Liver (tissue), 9 donors: ENCODE results near the gene ADCY2. TPM values are rescaled to one million over a fixed set of nuclear protein-coding genes. Genes with fewer than 3 reads are reported as not detected.

Experiments used
- DNase-seq: peaks from one replicate; pipeline ENCODE4 v3.0.0-alpha.2; 2017; ENCODE audit warnings: low spot score
- H3K27ac ChIP-seq, 2 donors: one replicate each; pipeline ENCODE4 v1.7.0; 2013; ENCODE audit warnings: inconsistent platforms in 2 of 2, low read length in 2 of 2, control low read depth in 1 of 2, low read depth in 1 of 2, mild to moderate bottlenecking in 1 of 2
- H3K27me3 ChIP-seq, 4 donors: one replicate each; pipeline versions ENCODE4 v1.6.1 to v1.7.0; 2013; ENCODE audit warnings: low read length in 3 of 4, inconsistent platforms in 1 of 4, mild to moderate bottlenecking in 1 of 4, moderate library complexity in 1 of 4; ENCODE audit not compliant: control insufficient read depth in 4 of 4, insufficient read depth in 4 of 4
- H3K36me3 ChIP-seq, 4 donors: one replicate each; pipeline versions ENCODE4 v1.6.1 to v1.7.0; 2013; ENCODE audit warnings: low read length in 3 of 4, mild to moderate bottlenecking in 3 of 4, low read depth in 1 of 4, moderate library complexity in 1 of 4; ENCODE audit not compliant: control insufficient read depth in 4 of 4, insufficient read depth in 3 of 4
- H3K4me1 ChIP-seq, 4 donors: one replicate each; pipeline versions ENCODE4 v1.6.1 to v1.7.0; 2013; ENCODE audit warnings: low read length in 3 of 4, mild to moderate bottlenecking in 3 of 4, moderate library complexity in 1 of 4; ENCODE audit not compliant: control insufficient read depth in 4 of 4, insufficient read depth in 4 of 4
- H3K4me3 ChIP-seq, 3 donors: one replicate each; pipeline versions ENCODE4 v1.6.1 to v1.7.0; 2013; ENCODE audit warnings: low read length in 3 of 3, control low read depth in 1 of 3, low read depth in 1 of 3, mild to moderate bottlenecking in 1 of 3
- H3K9ac ChIP-seq, 2 donors: one replicate each; pipeline ENCODE4 v1.7.0; 2013; ENCODE audit warnings: low read length in 2 of 2, mild to moderate bottlenecking in 2 of 2, moderate library complexity in 2 of 2, control low read depth in 1 of 2, low read depth in 1 of 2
- H3K9me3 ChIP-seq, 4 donors: one replicate each; pipeline versions ENCODE4 v1.6.1 to v1.7.0; 2013; ENCODE audit warnings: low read length in 3 of 4; ENCODE audit not compliant: control insufficient read depth in 4 of 4
- CTCF ChIP-seq: fragments of 150-350 bp; IDR thresholded peaks from 2 replicates; pipeline ENCODE4 v1.5.1; 2017; ENCODE audit warnings: improper control_type of control experiment, low read depth, low read length; ENCODE audit not compliant: missing input control
- EGR1 ChIP-seq, 2 donors: IDR thresholded peaks; 2 replicates each; pipeline ENCODE4 v1.6.1; 2016 to 2018; ENCODE audit warnings: antibody characterized with exemption in 2 of 2, low read depth in 2 of 2
- FOXA1 ChIP-seq: IDR thresholded peaks from 2 replicates; pipeline ENCODE4 v1.6.1; 2016; ENCODE audit warnings: antibody characterized with exemption
- FOXA2 ChIP-seq: IDR thresholded peaks from 2 replicates; pipeline ENCODE4 v1.6.1; 2016; ENCODE audit warnings: antibody characterized with exemption
- GABPA ChIP-seq, 2 donors: IDR thresholded peaks in 1 of 2; conservative IDR thresholded peaks in 1 of 2; 2 replicates each; pipeline ENCODE4 v1.6.1; 2016; ENCODE audit warnings: antibody characterized with exemption in 2 of 2, mild to moderate bottlenecking in 1 of 2, moderate library complexity in 1 of 2
- HNF4A ChIP-seq, 2 donors: conservative IDR thresholded peaks; 2 replicates each; pipeline ENCODE4 v1.6.1; 2016; ENCODE audit warnings: antibody characterized with exemption in 2 of 2, mild to moderate bottlenecking in 2 of 2
- HNF4G ChIP-seq: IDR thresholded peaks from 2 replicates; pipeline ENCODE4 v1.6.1; 2016; ENCODE audit warnings: antibody characterized with exemption
- JUND ChIP-seq, 2 donors: IDR thresholded peaks; 2 replicates each; pipeline ENCODE4 v1.6.1; 2016; ENCODE audit warnings: antibody characterized with exemption in 2 of 2
- MAX ChIP-seq: IDR thresholded peaks from 2 replicates; pipeline ENCODE4 v1.6.1; 2016; ENCODE audit warnings: antibody characterized with exemption
- NR2F2 ChIP-seq: IDR thresholded peaks from 2 replicates; pipeline ENCODE4 v1.6.1; 2016; ENCODE audit warnings: antibody characterized with exemption
- RAD21 ChIP-seq, 2 donors: IDR thresholded peaks; 2 replicates each; pipeline ENCODE4 v1.6.1; 2016; ENCODE audit warnings: antibody characterized with exemption in 2 of 2, mild to moderate bottlenecking in 2 of 2
- REST ChIP-seq: IDR thresholded peaks from 2 replicates; pipeline ENCODE4 v1.6.1; 2016; ENCODE audit warnings: antibody characterized with exemption, mild to moderate bottlenecking
- RXRA ChIP-seq, 2 donors: IDR thresholded peaks; 2 replicates each; pipeline ENCODE4 v1.6.1; 2017 to 2018; ENCODE audit warnings: antibody characterized with exemption in 2 of 2, mild to moderate bottlenecking in 1 of 2
- SP1 ChIP-seq: IDR thresholded peaks from 2 replicates; pipeline ENCODE4 v1.6.1; 2018; ENCODE audit warnings: antibody characterized with exemption, mild to moderate bottlenecking
- TAF1 ChIP-seq: conservative IDR thresholded peaks from 2 replicates; pipeline ENCODE4 v1.6.1; 2016; ENCODE audit warnings: antibody characterized with exemption, mild to moderate bottlenecking
- YY1 ChIP-seq: IDR thresholded peaks from 2 replicates; pipeline ENCODE4 v1.6.1; 2016; ENCODE audit warnings: antibody characterized with exemption, mild to moderate bottlenecking
- ZBTB33 ChIP-seq: IDR thresholded peaks from 2 replicates; pipeline ENCODE4 v1.6.1; 2016; ENCODE audit warnings: antibody characterized with exemption
- WGBS: extraction: QIAGEN DNeasy Blood & Tissue Kit; methylation state at CpG from one replicate; pipeline ENCODE4 v1.1.7; 2013; 5-methylcytosine and 5-hydroxymethylcytosine counted together
- polyA plus RNA-seq, 2 donors: library from polyadenylated mRNA; stranded (reverse) in 1 of 2; unstranded in 1 of 2; fragments of 200-250 nt in 1 of 2; fragments of >200 nt in 1 of 2; fragmentation: Nextera tagmentation in 1 of 2; extraction: Ambion mirVana in 1 of 2; gene quantifications; one replicate each; pipeline versions ENCODE4 v1.2.1 to v1.2.3, GENCODE V29; 2013 to 2015
- total RNA-seq, 2 donors: library from RNA; depleted of rRNA; stranded (reverse); fragments of >200 nt; gene quantifications; one replicate each; pipeline ENCODE4 v1.2.3, GENCODE V29; 2014
- donor health status: healthy.
- donor health status: healthy.
- donor health status: healthy.
- donor health status: healthy.
- donor health status: healthy.

Gene ADCY2
- total and polyA plus RNA-seq, 4 donors: not detected

GRCh38 chr5:7857926-7858632 lies 462.1 kb downstream of the ADCY2 start:
- 85% methylated on average over 9 of the region's 9 CpGs for WGBS
- TF ChIP-seq RXRA (IDR thresholded peaks at IDR 0.05) (no peak), TAF1 (no peak), ZBTB33 (no peak), FOXA2 (no peak), FOXA1 (no peak), EGR1 (IDR thresholded peaks at IDR 0.05; ENCODE audit: low read depth in 2 of 2) (no peak), SP1 (no peak), NR2F2 (no peak), MAX (no peak), GABPA (IDR thresholded peaks at IDR 0.05 in 1 of 2, conservative IDR thresholded peaks at IDR 0.05 in 1 of 2) (no peak), YY1 (no peak), HNF4G (no peak), RAD21 (IDR thresholded peaks at IDR 0.05) (no peak), JUND (IDR thresholded peaks at IDR 0.05) (no peak), CTCF (no peak), HNF4A (conservative IDR thresholded peaks at IDR 0.05) (no peak), REST (no peak)
- no peak for DNase-seq

More at GRCh38 chr5:7857926-7858632, 462.1 kb downstream of the ADCY2 start:
- Histone ChIP-seq H3K4me1 (no peaks in the 10 kb centered on the region), H3K27ac (no peak overlapping the region), H3K27me3 (no peaks in the 10 kb centered on the region), H3K9ac (no peak overlapping the region), H3K36me3 (peaks cover 7 to 32% (median 29%) of the 10 kb centered on the region in 4 donors), H3K4me3 (no peak overlapping the region), H3K9me3 (no peaks in the 10 kb centered on the region)
